ENCODE results near the gene KCNE1. TPM values are rescaled to one million over a fixed set of nuclear protein-coding genes. Genes with fewer than 3 reads are reported as not detected.

The KCNE1 gene
- total and polyA plus RNA-seq, 2 of the 13 experiments (the other 11 are each of a cell fraction or from before 2014, with no cell fraction given) = 0.35 TPM; not detected in 1

GRCh38 chr21:34544032-34544496, 32.1 kb upstream of the KCNE1 start (continued):
- TF ChIP-seq ATM (IDR thresholded peaks at IDR 0.05; ENCODE audit: borderline replicate concordance) (no peak), ZBTB44 (CRISPR knock-in tag; IDR thresholded peaks at IDR 0.05) (no peak), ZBTB8A (CRISPR knock-in tag; IDR thresholded peaks at IDR 0.05; ENCODE audit: borderline replicate concordance, low read depth) (no peak), ZNF124 (CRISPR knock-in tag; IDR thresholded peaks at IDR 0.05) (no peak), RBM39 (IDR thresholded peaks at IDR 0.05; ENCODE audit: low read depth, low read length, poor library complexity, severe bottlenecking) (no peak), SMAD3 (CRISPR knock-in tag; IDR thresholded peaks at IDR 0.05) (peak; percentile 40; the same call in 1 of the 2 replicates), TAF15 (IDR thresholded peaks at IDR 0.05; ENCODE audit: low read depth, low read length, poor library complexity, severe bottlenecking) (no peak), ZFP41 (CRISPR knock-in tag; IDR thresholded peaks at IDR 0.05; ENCODE audit: borderline replicate concordance) (no peak), GATAD1 (CRISPR knock-in tag; IDR thresholded peaks at IDR 0.05) (0 out of 2 replicates have a peak, but pooled peaks have one; percentile 16), ATF1 (CRISPR knock-in tag; IDR thresholded peaks at IDR 0.05) (no peak), ZNF317 (CRISPR knock-in tag; IDR thresholded peaks at IDR 0.05) (0 out of 2 replicates have a peak, but pooled peaks have one; percentile 42), GATAD2A (CRISPR knock-in tag; IDR thresholded peaks at IDR 0.05) (peak; percentile 41), ZNF580 (CRISPR knock-in tag; IDR thresholded peaks at IDR 0.05; ENCODE audit: borderline replicate concordance, low read depth) (0 out of 2 replicates have a peak, but pooled peaks have one; percentile 29), STAT5B (CRISPR knock-in tag; IDR thresholded peaks at IDR 0.05) (no peak), KLF9 (CRISPR knock-in tag; IDR thresholded peaks at IDR 0.05; ENCODE audit: low read depth) (no peak), SSRP1 (CRISPR knock-in tag; IDR thresholded peaks at IDR 0.05) (no peak), TCF12 (IDR thresholded peaks at IDR 0.05) (no peak), TCF12 (CRISPR knock-in tag; IDR thresholded peaks at IDR 0.05) (no peak), NR3C1 (CRISPR knock-in tag; IDR thresholded peaks at IDR 0.05) (no peak)
